GM23248 (cell line): ENCODE measurements around the gene GSAP. TPM values are rescaled to one million over a fixed set of nuclear protein-coding genes. Genes with fewer than 3 reads are reported as not detected.

Source experiments
- DNase-seq: peaks from one replicate; pipeline ENCODE4 v3.0.0-alpha.2; 2015
- H2AFZ ChIP-seq: fragments of 200-600 bp; sonication (generic); 2 replicates; pipeline ENCODE4 v1.6.1; 2016; ENCODE audit warnings: antibody characterized with exemption
- H3F3A ChIP-seq: fragments of 200-600 bp; sonication (generic); 2 replicates; pipeline ENCODE4 v1.6.1; 2016; ENCODE audit warnings: mild to moderate bottlenecking, antibody characterized with exemption, mixed run types; ENCODE audit not compliant: insufficient read depth
- H3K27ac ChIP-seq: fragments of 200-600 bp; sonication (generic); 2 replicates; pipeline ENCODE4 v1.5.1; 2016; ENCODE audit warnings: mild to moderate bottlenecking
- H3K27me3 ChIP-seq: fragments of 200-600 bp; sonication (generic); replicated peaks from 2 replicates; pipeline ENCODE4 v1.6.1; 2016; ENCODE audit warnings: mild to moderate bottlenecking; ENCODE audit not compliant: insufficient read depth
- H3K36me3 ChIP-seq: fragments of 200-600 bp; sonication (generic); 2 replicates; pipeline ENCODE4 v1.6.1; 2016; ENCODE audit warnings: low read depth, mild to moderate bottlenecking
- H3K4me1 ChIP-seq: fragments of 200-600 bp; sonication (generic); 2 replicates; pipeline ENCODE4 v1.6.1; 2016; ENCODE audit warnings: mild to moderate bottlenecking; ENCODE audit not compliant: insufficient read depth
- H3K4me2 ChIP-seq: fragments of 200-600 bp; sonication (generic); one replicate; pipeline ENCODE4 v1.6.1; 2016; ENCODE audit warnings: mild to moderate bottlenecking; ENCODE audit not compliant: unreplicated experiment
- H3K4me3 ChIP-seq: fragments of 200-600 bp; sonication (generic); 2 replicates; pipeline ENCODE4 v1.5.1; 2016; ENCODE audit warnings: mild to moderate bottlenecking
- H3K79me2 ChIP-seq: fragments of 200-600 bp; sonication (generic); 2 replicates; pipeline ENCODE4 v1.6.1; 2016; ENCODE audit warnings: mild to moderate bottlenecking; ENCODE audit not compliant: insufficient read depth
- H3K9ac ChIP-seq: fragments of 200-600 bp; sonication (generic); 2 replicates; pipeline ENCODE4 v1.6.1; 2016; ENCODE audit warnings: mild to moderate bottlenecking
- H3K9me2 ChIP-seq: fragments of 200-600 bp; sonication (generic); 2 replicates; pipeline ENCODE4 v1.6.1; 2016; ENCODE audit warnings: mixed run types, mild to moderate bottlenecking, moderate library complexity; ENCODE audit not compliant: insufficient read depth
- H3K9me3 ChIP-seq: fragments of 200-600 bp; sonication (generic); one replicate; pipeline ENCODE4 v1.6.1; 2017; ENCODE audit warnings: low read depth
- H4K20me1 ChIP-seq: fragments of 200-600 bp; sonication (generic); 2 replicates; pipeline ENCODE4 v1.6.0; 2016; ENCODE audit not compliant: insufficient read depth
- EZH2 ChIP-seq: fragments of 200-600 bp; sonication (generic); IDR thresholded peaks from 2 replicates; pipeline ENCODE4 v1.6.1; 2018; ENCODE audit warnings: antibody characterized with exemption, mild to moderate bottlenecking; ENCODE audit not compliant: insufficient read depth, poor library complexity, severe bottlenecking
- EZH2phosphoT487 ChIP-seq: fragments of 200-600 bp; sonication (generic); IDR thresholded peaks from 2 replicates; pipeline ENCODE4 v1.6.1; 2018; ENCODE audit warnings: antibody characterized with exemption, moderate library complexity, mild to moderate bottlenecking, low read depth; ENCODE audit not compliant: insufficient read depth
- WGBS, 2 experiments: methylation state at CpG; one replicate each; pipeline ENCODE4 v1.1.6; 2015 to 2017; ENCODE audit warnings: low lambda C conversion rate in 2 of 2, low coverage in 1 of 2; ENCODE audit errors: missing lambda C conversion rate in 2 of 2; 5-methylcytosine and 5-hydroxymethylcytosine counted together
- in situ Hi-C: fragments of 300-500 bp; cut with MboI; formaldehyde crosslinking; loops from 2 replicates; pipeline ENCODE4 v1.15.0; 2020
- polyA plus RNA-seq: library from polyadenylated mRNA; unstranded; fragments of >200 nt; fragmentation: Nextera tagmentation; extraction: Ambion mirVana; gene quantifications from 2 replicates; pipeline ENCODE4 v1.2.1, GENCODE V29; 2016
- total RNA-seq: library from RNA; depleted of rRNA; stranded (reverse); fragments of >200 nt; shearing (Covaris generic); gene quantifications from 2 replicates; pipeline ENCODE4 v1.2.3, GENCODE V29; 2014

GSAP gene
- total and polyA plus RNA-seq, 2 experiments from 2014 or later: 4.2 to 4.3 TPM

GRCh38 chr7:77426521-77427051 is 10.4 kb upstream of the GSAP start:
- no peaks in the 10 kb centered on the region for H3K9me3 ChIP-seq
- peak; percentile 79 for DNase-seq
- 79 to 83% methylated on average over 5 of the region's 5 CpGs for WGBS, 2 experiments
- peak overlapping the region; percentile 6 for H3K9ac ChIP-seq
- peaks cover 36% of the 10 kb centered on the region for H3K4me1 ChIP-seq
- peak overlapping the region; percentile 37 for H3K4me2 ChIP-seq
- H3K27me3 ChIP-seq: no peaks in the 10 kb centered on the region
- H3K79me2 ChIP-seq: no peaks in the 10 kb centered on the region
- H3K9me2 ChIP-seq: no peaks in the 10 kb centered on the region
- H3K4me3 ChIP-seq: 0 out of 2 replicates have a peak overlapping the region, but pooled peaks have one; percentile 2
- H4K20me1 ChIP-seq: no peaks in the 10 kb centered on the region
- peak overlapping the region; percentile 57 for H3K27ac ChIP-seq
- TF ChIP-seq EZH2 (no peak), EZH2phosphoT487 (no peak)
- in situ Hi-C loops: no loop called here
- H2AFZ ChIP-seq: peak overlapping the region; percentile 64
- H3K36me3 ChIP-seq: no peaks in the 10 kb centered on the region
- peaks cover 39% of the 10 kb centered on the region for H3F3A ChIP-seq

DNA sequence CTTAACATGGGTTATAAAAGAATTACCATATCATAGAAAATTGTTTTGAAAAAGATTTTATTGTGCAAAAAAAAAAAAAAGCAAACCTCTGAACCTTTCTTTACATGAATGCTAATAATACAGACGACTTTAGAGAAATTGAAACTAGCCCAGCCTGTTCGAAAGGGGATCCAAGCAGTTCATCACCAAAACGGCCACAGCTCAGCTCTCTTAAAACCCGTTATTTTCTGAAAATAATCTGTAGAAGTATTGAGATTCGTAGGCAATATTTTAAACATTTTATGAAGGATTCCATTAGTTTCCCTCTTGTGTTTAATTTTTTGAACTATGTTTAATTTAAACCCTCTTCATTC is 9.9 kb upstream of the GSAP start:
- 73 to 77% methylated on average over 5 of the region's 5 CpGs for WGBS, 2 experiments
- Histone ChIP-seq H2AFZ (peak overlapping the region; percentile 64), H3K4me3 (0 out of 2 replicates have a peak overlapping the region, but pooled peaks have one; percentile 2), H3F3A (peaks cover 39% of the 10 kb centered on the region), H3K27me3 (no peaks in the 10 kb centered on the region), H4K20me1 (no peaks in the 10 kb centered on the region), H3K4me1 (peaks cover 36% of the 10 kb centered on the region), H3K36me3 (no peaks in the 10 kb centered on the region), H3K9ac (peak overlapping the region; percentile 6), H3K27ac (peak overlapping the region; percentile 57), H3K79me2 (no peaks in the 10 kb centered on the region), H3K9me2 (no peaks in the 10 kb centered on the region), H3K9me3 (no peaks in the 10 kb centered on the region), H3K4me2 (peak overlapping the region; percentile 37)
- DNase-seq: no peak
- in situ Hi-C loops: no loop called here
- TF ChIP-seq EZH2phosphoT487 (no peak), EZH2 (no peak)

- peaks cover 36% of the 10 kb centered on the region for H3K4me1 ChIP-seq
- peak overlapping the region; percentile 64 for H2AFZ ChIP-seq
- peak overlapping the region; percentile 6 for H3K9ac ChIP-seq
- H3K4me3 ChIP-seq: 0 out of 2 replicates have a peak overlapping the region, but pooled peaks have one; percentile 2
- peak overlapping the region; percentile 57 for H3K27ac ChIP-seq
- H3K9me3 ChIP-seq: no peaks in the 10 kb centered on the region
- no peaks in the 10 kb centered on the region for H3K27me3 ChIP-seq
- peaks cover 39% of the 10 kb centered on the region for H3F3A ChIP-seq
- TF ChIP-seq EZH2: no peak
- no peak for TF ChIP-seq EZH2phosphoT487
- H3K79me2 ChIP-seq: no peaks in the 10 kb centered on the region
- in situ Hi-C loops: no loop called here
- WGBS, 2 experiments: 44 to 46% methylated on average over 10 of the region's 10 CpGs
- peak; percentile 70 for DNase-seq
- no peaks in the 10 kb centered on the region for H4K20me1 ChIP-seq
- no peaks in the 10 kb centered on the region for H3K9me2 ChIP-seq
- peak overlapping the region; percentile 37 for H3K4me2 ChIP-seq
- no peaks in the 10 kb centered on the region for H3K36me3 ChIP-seq
Measured at GRCh38 chr7:77425101-77426051, 9.2 kb upstream of the GSAP start.

DNA sequence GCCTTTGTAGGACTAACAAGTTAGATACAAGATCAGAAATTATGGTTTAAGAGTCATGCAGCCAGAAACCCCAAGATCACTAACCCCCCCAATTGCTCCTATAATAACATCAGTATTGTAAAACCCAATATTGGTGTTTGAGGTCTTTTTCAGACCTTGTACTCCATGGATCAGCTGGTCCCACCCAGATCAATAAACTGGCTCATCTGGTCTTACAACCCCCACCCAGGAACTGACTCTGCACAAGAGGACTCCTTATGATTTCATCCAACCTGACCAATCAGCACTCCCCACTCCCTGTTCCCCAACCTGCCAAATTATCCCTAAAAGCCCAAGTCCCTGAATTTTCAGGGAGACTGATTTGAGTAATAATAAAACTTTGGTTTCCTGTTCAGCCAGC is 6.4 kb upstream of the GSAP start:
- no peaks in the 10 kb centered on the region for H4K20me1 ChIP-seq
- no peaks in the 10 kb centered on the region for H3K9me2 ChIP-seq
- H3K36me3 ChIP-seq: no peaks in the 10 kb centered on the region
- peaks cover 25% of the 10 kb centered on the region for H3F3A ChIP-seq
- no peak overlapping the region for H2AFZ ChIP-seq
- H3K4me3 ChIP-seq: no peak overlapping the region
- H3K9ac ChIP-seq: no peak overlapping the region
- H3K79me2 ChIP-seq: no peaks in the 10 kb centered on the region
- no peaks in the 10 kb centered on the region for H3K27me3 ChIP-seq
- in situ Hi-C loops: no loop called here
- H3K4me2 ChIP-seq: no peak overlapping the region
- peaks cover 27% of the 10 kb centered on the region for H3K4me1 ChIP-seq
- DNase-seq: no peak
- TF ChIP-seq EZH2: no peak
- no peak overlapping the region for H3K27ac ChIP-seq
- H3K9me3 ChIP-seq: no peaks in the 10 kb centered on the region
